H1 (cell line): ENCODE measurements around the gene CDH20. TPM values are rescaled to one million over a fixed set of nuclear protein-coding genes. Genes with fewer than 3 reads are reported as not detected.

ENCODE experiments used
- CTCF ChIA-PET: fragments of 300-600 bp; sonication (Branson Sonifier 250); formaldehyde crosslinking; loops from one replicate; lab custom pipeline; 2021; ENCODE audit not compliant: partially characterized antibody; lab: Charles Lee
- POLR2A ChIA-PET: fragments of 300-600 bp; sonication (Branson Sonifier 250); formaldehyde crosslinking; loops from one replicate; lab custom pipeline; 2021; ENCODE audit warnings: inconsistent platforms; ENCODE audit not compliant: partially characterized antibody; lab: Charles Lee
- DNase-seq, 2 experiments: peaks; one replicate each; pipeline versions ENCODE4 v3.0.0 to v3.0.0-alpha.2; 2010 to 2022; ENCODE audit warnings: low spot score in 2 of 2, low read depth in 1 of 2, mixed read lengths in 1 of 2
- FAIRE-seq: peaks from 2 replicates; lab custom pipeline; 2011; peaks lifted over from hg19 to GRCh38; lab: Jason Lieb, UNC
- H2AFZ ChIP-seq: 2 replicates; pipeline ENCODE4 v1.8.1; 2012; ENCODE audit warnings: low read length, inconsistent platforms
- H2AK5ac ChIP-seq: 2 replicates; pipeline ENCODE4 v1.6.1; 2013; ENCODE audit warnings: low read depth, low read length
- H2BK120ac ChIP-seq: replicated peaks from 2 replicates; pipeline ENCODE3; 2013; ENCODE audit warnings: low read depth, low read length, inconsistent platforms
- H2BK12ac ChIP-seq: 2 replicates; pipeline ENCODE4 v1.6.1; 2013; ENCODE audit warnings: low read depth, low read length
- H2BK15ac ChIP-seq: 2 replicates; pipeline ENCODE4 v1.6.1; 2013; ENCODE audit warnings: low read length
- H2BK20ac ChIP-seq: 2 replicates; pipeline ENCODE4 v1.6.1; 2013; ENCODE audit warnings: low read length
- H2BK5ac ChIP-seq: 2 replicates; pipeline ENCODE4 v1.6.1; 2013; ENCODE audit warnings: low read depth, low read length
- H3K14ac ChIP-seq: 2 replicates; pipeline ENCODE4 v1.6.1; 2013; ENCODE audit warnings: inconsistent platforms; ENCODE audit not compliant: insufficient read length
- H3K18ac ChIP-seq: 2 replicates; pipeline ENCODE4 v1.6.1; 2013; ENCODE audit warnings: low read length; ENCODE audit errors: extremely low read depth
- H3K23ac ChIP-seq: 2 replicates; pipeline ENCODE4 v1.6.1; 2013; ENCODE audit warnings: inconsistent platforms; ENCODE audit not compliant: insufficient read length
- H3K23me2 ChIP-seq: 2 replicates; pipeline ENCODE4 v1.6.1; 2013; ENCODE audit warnings: low read depth, low read length
- H3K27ac ChIP-seq: 2 replicates; pipeline ENCODE4 v1.6.1; 2011; ENCODE audit warnings: low read depth, low read length, inconsistent platforms
- H3K27me3 ChIP-seq, 4 experiments: replicated peaks in 1 of 4; 1 replicate in 1 of 4; 2 replicates in 3 of 4; pipeline versions ENCODE4 v1.6.1 to v1.8.1; 2011 to 2013; ENCODE audit warnings: low read length in 3 of 4, mild to moderate bottlenecking in 3 of 4, inconsistent platforms in 2 of 4, mixed read lengths in 2 of 4, moderate library complexity in 1 of 4; ENCODE audit not compliant: control insufficient read depth in 3 of 4, insufficient read depth in 3 of 4; ENCODE audit errors: extremely low read depth in 1 of 4
- H3K36me3 ChIP-seq, 4 experiments: 2 replicates each; pipeline versions ENCODE4 v1.6.1 to v1.8.1; 2011 to 2013; ENCODE audit warnings: mild to moderate bottlenecking in 4 of 4, low read length in 3 of 4, moderate library complexity in 2 of 4, control low read depth in 1 of 4, inconsistent platforms in 1 of 4; ENCODE audit not compliant: insufficient read depth in 4 of 4, control insufficient read depth in 2 of 4
- H3K4ac ChIP-seq: replicated peaks from 2 replicates; pipeline ENCODE3; 2013; ENCODE audit warnings: low read length, low read depth, mixed read lengths, inconsistent platforms; ENCODE audit not compliant: insufficient read length
- H3K4me1 ChIP-seq, 4 experiments: replicated peaks in 1 of 4; 1 replicate in 1 of 4; 2 replicates in 3 of 4; pipeline versions ENCODE4 v1.6.1 to v1.8.1; 2011 to 2013; ENCODE audit warnings: low read length in 3 of 4, inconsistent platforms in 2 of 4, mixed read lengths in 1 of 4; ENCODE audit not compliant: insufficient read depth in 4 of 4, control insufficient read depth in 3 of 4
- H3K4me2 ChIP-seq, 2 experiments: 2 replicates each; pipeline versions ENCODE4 v1.6.1 to v1.8.1; 2011 to 2013; ENCODE audit warnings: low read depth in 2 of 2, low read length in 2 of 2, control low read depth in 1 of 2, inconsistent platforms in 1 of 2, mild to moderate bottlenecking in 1 of 2; ENCODE audit not compliant: insufficient read depth in 1 of 2
- H3K4me3 ChIP-seq, 4 experiments: fragments of 200-600, 300-600 bp in 1 of 4; sonication (generic), shearing (Covaris generic), sonication (Bioruptor Twin) in 1 of 4; 2 replicates each; pipeline versions ENCODE4 v1.5.1 to v1.8.1; 2011 to 2016; ENCODE audit warnings: low read length in 4 of 4, low read depth in 3 of 4, control low read depth in 2 of 4, inconsistent platforms in 2 of 4, mild to moderate bottlenecking in 2 of 4, mixed read lengths in 1 of 4, moderate library complexity in 1 of 4; ENCODE audit not compliant: insufficient read depth in 2 of 4; ENCODE audit errors: extremely low read depth in 1 of 4
- H3K56ac ChIP-seq: replicated peaks from 2 replicates; pipeline ENCODE3; 2013; ENCODE audit warnings: low read depth, mild to moderate bottlenecking, mixed read lengths, low read length, inconsistent platforms; ENCODE audit not compliant: insufficient read length
- H3K79me1 ChIP-seq: 2 replicates; pipeline ENCODE4 v1.6.1; 2013; ENCODE audit warnings: low read depth, low read length, control low read depth
- H3K79me2 ChIP-seq, 2 experiments: 2 replicates each; pipeline versions ENCODE4 v1.6.1 to v1.8.1; 2012 to 2013; ENCODE audit warnings: low read length in 2 of 2, mild to moderate bottlenecking in 2 of 2, inconsistent platforms in 1 of 2; ENCODE audit not compliant: insufficient read depth in 2 of 2, control insufficient read depth in 1 of 2
- H3K9ac ChIP-seq, 4 experiments: replicated peaks in 1 of 4; 1 replicate in 1 of 4; 2 replicates in 3 of 4; pipeline versions ENCODE4 v1.6.1 to v1.8.1; 2011 to 2013; ENCODE audit warnings: low read depth in 3 of 4, low read length in 3 of 4, control low read depth in 2 of 4, mild to moderate bottlenecking in 2 of 4, moderate library complexity in 2 of 4, inconsistent platforms in 1 of 4; ENCODE audit errors: extremely low read depth in 1 of 4
- H3K9me3 ChIP-seq, 2 experiments: 2 replicates each; pipeline versions ENCODE4 v1.6.1 to v1.8.1; 2012 to 2013; ENCODE audit warnings: mild to moderate bottlenecking in 2 of 2, moderate library complexity in 2 of 2, control low read depth in 1 of 2, inconsistent platforms in 1 of 2, low read depth in 1 of 2, low read length in 1 of 2, mixed read lengths in 1 of 2; ENCODE audit not compliant: insufficient read depth in 2 of 2
- H4K20me1 ChIP-seq, 2 experiments: replicated peaks in 1 of 2; 2 replicates each; pipeline versions ENCODE3 to v1.8.1; 2011 to 2013; ENCODE audit warnings: inconsistent platforms in 2 of 2, low read length in 2 of 2, mild to moderate bottlenecking in 1 of 2; ENCODE audit not compliant: insufficient read depth in 2 of 2, control insufficient read depth in 1 of 2
- H4K5ac ChIP-seq: 2 replicates; pipeline ENCODE4 v1.6.1; 2013; ENCODE audit warnings: low read length, low read depth, mixed read lengths, inconsistent platforms; ENCODE audit not compliant: insufficient read length
- H4K8ac ChIP-seq: 2 replicates; pipeline ENCODE4 v1.8.0; 2013; ENCODE audit warnings: mild to moderate bottlenecking, moderate library complexity, low read length, inconsistent platforms; ENCODE audit not compliant: insufficient read depth; ENCODE audit errors: extremely low read depth
- H4K91ac ChIP-seq: replicated peaks from 2 replicates; pipeline ENCODE3; 2013; ENCODE audit warnings: low read length, mixed read lengths, inconsistent platforms; ENCODE audit not compliant: insufficient read length
- USF2 ChIP-seq: IDR thresholded peaks from 2 replicates; pipeline ENCODE4 v1.6.1; 2011; ENCODE audit warnings: low read length, improper control_type of control experiment
- WGBS, 2 experiments: shearing (Covaris generic) in 1 of 2; methylation state at CpG; one replicate each; pipeline versions ENCODE4 v1.1.6 to v1.1.7; 2013 to 2015; ENCODE audit warnings: low lambda C conversion rate in 2 of 2, mixed read lengths in 2 of 2, inconsistent platforms in 1 of 2, low coverage in 1 of 2, missing lambda C conversion rate in 1 of 2; ENCODE audit not compliant: insufficient replicate concordance in 2 of 2, insufficient coverage in 1 of 2, insufficient read length in 1 of 2; ENCODE audit errors: extremely low coverage in 1 of 2, missing lambda C conversion rate in 1 of 2; 5-methylcytosine and 5-hydroxymethylcytosine counted together
- polyA plus RNA-seq, 7 experiments: library from polyadenylated mRNA; depleted of rRNA in 3 of 7; stranded (reverse) in 5 of 7; unstranded in 2 of 7; fragments of >200 nt in 5 of 7; fragments of 200-250 nt in 2 of 7; gene quantifications; 1 replicate in 5 of 7; 2 replicates in 1 of 7; 4 replicates in 1 of 7; pipeline versions ENCODE4 v1.2.1 to v1.2.3, GENCODE V29; 2011 to 2013; ENCODE audit warnings: missing spikeins in 2 of 7, mixed read lengths in 2 of 7
- total RNA-seq: library from RNA; stranded (reverse); fragmentation: NEBNext Ultra II Directional; extraction: Animal tissue kit (Norgen Biotek cat#: 25700); gene quantifications from 2 replicates; pipeline ENCODE4 v1.2.1, GENCODE V29; 2021

CDH20 gene
- total and polyA plus RNA-seq, 2 of the 8 experiments (the other 6 are each of a cell fraction or from before 2014, with no cell fraction given), result 0.07 to 0.12 TPM

GRCh38 chr18:61549416-61549815 lies 216.2 kb downstream of the CDH20 start:
- no peak for TF ChIP-seq USF2
- TF ChIP-seq, all 59 proteins: peak for 0
- Histone ChIP-seq H3K9me3 (no peaks in the 10 kb centered on the region), H3K27me3 (no peaks in the 10 kb centered on the region), H3K36me3 (no peaks in the 10 kb centered on the region), H3K27ac (no peak overlapping the region), H3K56ac (no peak overlapping the region), H3K9ac (no peak overlapping the region), H2BK20ac (no peak overlapping the region), H3K79me1 (no peaks in the 10 kb centered on the region), H2BK15ac (no peak overlapping the region), H2BK5ac (no peak overlapping the region), H2AK5ac (no peak overlapping the region), H3K79me2 (no peaks in the 10 kb centered on the region), H4K8ac (no peak overlapping the region), H2AFZ (no peak overlapping the region), H3K4ac (no peak overlapping the region), H3K4me2 (no peak overlapping the region), H4K91ac (no peak overlapping the region), H4K20me1 (no peaks in the 10 kb centered on the region), H3K18ac (no peak overlapping the region), H2BK12ac (no peak overlapping the region), H3K23me2 (no peaks in the 10 kb centered on the region), H3K4me3 (no peak overlapping the region), H2BK120ac (no peak overlapping the region), H4K5ac (no peak overlapping the region), H3K4me1 (no peaks in the 10 kb centered on the region), H3K14ac (no peak overlapping the region), H3K23ac (no peak overlapping the region)
- ChIA-PET CTCF (interaction anchor here (1.0 to 1.9 kb wide), 6 partner anchors 28 to 583 kb away, joined by 3 to 10 read pairs (median 4); no protein-coding TSS in a partner anchor), POLR2A (no interaction called here)
- 86% methylated on average over 3 of the region's 3 CpGs; no CpG with 5 or more reads in 1 of the 2 experiments for WGBS, 2 experiments
- FAIRE-seq, result no peak
- DNase-seq, result no peak
